ENCODE data around the gene ENTHD1.

DNA sequence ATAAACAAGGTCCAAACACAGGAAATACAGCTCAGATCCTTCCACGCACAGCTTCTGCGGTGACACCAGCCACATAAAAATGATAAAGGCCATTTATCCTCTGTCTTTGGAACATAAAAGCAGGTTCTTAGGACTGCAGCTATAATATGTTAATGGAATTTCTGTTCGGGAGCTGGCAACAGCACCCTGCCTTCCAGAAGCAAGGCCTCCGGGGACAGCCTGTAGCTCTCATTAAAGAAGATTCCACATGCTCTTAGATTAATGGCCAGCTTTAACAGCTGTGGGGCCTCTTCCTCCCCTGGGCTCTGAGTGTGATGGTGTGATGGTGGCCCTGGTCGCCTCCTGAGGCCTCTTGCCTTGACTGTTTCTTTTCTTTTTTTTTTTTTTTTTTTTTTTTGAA is 185.7 kb downstream of the ENTHD1 start:
- TF ChIP-seq ZBTB17 (tag by site-specific recombination; IDR thresholded peaks at IDR 0.05) (no peak), ZNF274 (IDR thresholded peaks at IDR 0.05; ENCODE audit: low read length) (no peak), ZNF274 (tag by site-specific recombination; IDR thresholded peaks at IDR 0.05; ENCODE audit: borderline replicate concordance) (no peak), ZNF335 (tag by site-specific recombination; conservative IDR thresholded peaks at IDR 0.05) (no peak)
